K562 (cell line): Measurements from ENCODE around the gene VPS50. TPM values are rescaled to one million over a fixed set of nuclear protein-coding genes. Genes with fewer than 3 reads are reported as not detected.

Experiments
- ARID2 ChIP-seq: fragments of 450-650 bp; IDR thresholded peaks from 2 replicates; pipeline ENCODE4 v1.6.1; 2017; ENCODE audit warnings: antibody characterized with exemption, mild to moderate bottlenecking
- ATF3 ChIP-seq, 2 experiments: fragments of 450-650 bp in 1 of 2; sonication (generic) in 1 of 2; formaldehyde crosslinking in 1 of 2; IDR thresholded peaks in 1 of 2; conservative IDR thresholded peaks in 1 of 2; 2 replicates each; pipeline versions ENCODE4 v1.6.1 to v1.8.1; 2016 to 2023; ENCODE audit warnings: mild to moderate bottlenecking in 2 of 2, moderate library complexity in 2 of 2, inconsistent platforms in 1 of 2, missing genetic modification reagents in 1 of 2
- ELF4 ChIP-seq: fragments of 450-650 bp; formaldehyde crosslinking; IDR thresholded peaks from 2 replicates; pipeline ENCODE4 v1.4.0; 2022; ENCODE audit warnings: missing genetic modification characterization
- MTA1 ChIP-seq: fragments of 450-650 bp; IDR thresholded peaks from 2 replicates; pipeline ENCODE4 v1.6.1; 2017; ENCODE audit warnings: borderline replicate concordance
- NFXL1 ChIP-seq: fragments of 450-650 bp; formaldehyde crosslinking; IDR thresholded peaks from 2 replicates; pipeline ENCODE4 v1.4.0; 2021; ENCODE audit warnings: mild to moderate bottlenecking
- POLR2H ChIP-seq: IDR thresholded peaks from 2 replicates; pipeline ENCODE4 v1.6.1; 2016; ENCODE audit warnings: missing genetic modification characterization, low read depth, mild to moderate bottlenecking, control low read depth, missing compliant biosample characterization, moderate library complexity
- PTBP1 ChIP-seq: fragments of 200-400 bp; formaldehyde crosslinking; IDR thresholded peaks from 2 replicates; pipeline ENCODE4 v1.6.1; 2017; ENCODE audit warnings: low read depth, low read length
- RAD51 ChIP-seq: fragments of 450-650 bp; IDR thresholded peaks from 2 replicates; pipeline ENCODE4 v1.7.1; 2016; ENCODE audit warnings: low read depth, mild to moderate bottlenecking, borderline replicate concordance
- RBM22 ChIP-seq: fragments of 200-400 bp; formaldehyde crosslinking; IDR thresholded peaks from 2 replicates; pipeline ENCODE4 v1.6.1; 2018; ENCODE audit warnings: low read length, low read depth; ENCODE audit not compliant: poor library complexity, severe bottlenecking
- STAT5B ChIP-seq: fragments of 250-450 bp; sonication (Bioruptor Pico); IDR thresholded peaks from 2 replicates; pipeline ENCODE4 v1.8.0; 2021; ENCODE audit warnings: mild to moderate bottlenecking, inconsistent platforms
- TBP ChIP-seq: optimal IDR thresholded peaks from 2 replicates; pipeline ENCODE3; 2011; ENCODE audit warnings: low read depth, low read length, improper control_type of control experiment
- ZNF212 ChIP-seq: fragments of 450-650 bp; formaldehyde crosslinking; IDR thresholded peaks from 2 replicates; pipeline ENCODE4 v1.4.0; 2020; ENCODE audit warnings: mild to moderate bottlenecking
- ZNF277 ChIP-seq: fragments of 250-450 bp; sonication (Bioruptor Pico); IDR thresholded peaks from 2 replicates; pipeline ENCODE4 v1.8.0; 2022; ENCODE audit warnings: inconsistent platforms, mild to moderate bottlenecking, moderate library complexity, borderline replicate concordance
- ZNF436 ChIP-seq: fragments of 250-450, 450-650 bp; sonication (Bioruptor Pico); formaldehyde crosslinking; IDR thresholded peaks from 2 replicates; pipeline ENCODE4 v1.7.0; 2020; ENCODE audit warnings: mild to moderate bottlenecking
- ZNF57 ChIP-seq: fragments of 450-650 bp; formaldehyde crosslinking; IDR thresholded peaks from 2 replicates; pipeline ENCODE4 v1.4.0; 2020; ENCODE audit warnings: mild to moderate bottlenecking, moderate library complexity
- ZNF780A ChIP-seq: fragments of 250-450 bp; sonication (Bioruptor Pico); IDR thresholded peaks from 2 replicates; pipeline ENCODE4 v1.5.0; 2021; ENCODE audit warnings: mild to moderate bottlenecking
- polyA plus RNA-seq, 8 experiments: library from polyadenylated mRNA; depleted of rRNA in 4 of 8; stranded (reverse) in 5 of 8; unstranded in 3 of 8; fragments of >200 nt; fragmentation: Nextera tagmentation in 2 of 8; fragmentation: Illumina TruSeq in 1 of 8; extraction: Ambion mirVana in 2 of 8; extraction: Trizol in 1 of 8; gene quantifications; 2 replicates each; pipeline versions ENCODE4 v1.2.1 to v1.2.3, GENCODE V29; 2011 to 2014; ENCODE audit warnings: inconsistent platforms in 1 of 8, missing spikeins in 1 of 8
- total RNA-seq, 7 experiments: library from RNA; depleted of rRNA in 6 of 7; stranded (reverse); fragments of >200 nt in 6 of 7; fragmentation: Illumina TruSeq in 2 of 7; extraction: Trizol in 2 of 7; gene quantifications; 2 replicates each; pipeline versions ENCODE4 v1.2.1 to v1.2.3, GENCODE V29; 2011 to 2021; ENCODE audit warnings: low replicate concordance in 1 of 7
- TF ChIP-seq, protein P1 (sequence below): fragments of 250-450 bp; sonication (Bioruptor Pico); IDR thresholded peaks from 2 replicates; pipeline ENCODE4 v1.8.0; 2022; ENCODE audit warnings: moderate library complexity, mild to moderate bottlenecking, inconsistent platforms
- TF ChIP-seq, protein P2 (sequence below): fragments of 450-650 bp; IDR thresholded peaks from 2 replicates; pipeline ENCODE4 v1.6.1; 2016
- TF ChIP-seq, protein P3 (sequence below): sonication (generic); formaldehyde crosslinking; IDR thresholded peaks from 2 replicates; pipeline ENCODE4 v1.5.0; 2020; ENCODE audit warnings: missing genetic modification reagents
- TF ChIP-seq, protein P4 (sequence below): fragments of 250-450 bp; sonication (Bioruptor Pico); IDR thresholded peaks from 2 replicates; pipeline ENCODE4 v1.4.0; 2020

Gene VPS50
- total and polyA plus RNA-seq, 9 of the 15 experiments (the other 6 are each of a cell fraction or from before 2014, with no cell fraction given), result 10.5 to 29.4 (median 15.8) TPM

- TF ChIP-seq, protein P1, sequence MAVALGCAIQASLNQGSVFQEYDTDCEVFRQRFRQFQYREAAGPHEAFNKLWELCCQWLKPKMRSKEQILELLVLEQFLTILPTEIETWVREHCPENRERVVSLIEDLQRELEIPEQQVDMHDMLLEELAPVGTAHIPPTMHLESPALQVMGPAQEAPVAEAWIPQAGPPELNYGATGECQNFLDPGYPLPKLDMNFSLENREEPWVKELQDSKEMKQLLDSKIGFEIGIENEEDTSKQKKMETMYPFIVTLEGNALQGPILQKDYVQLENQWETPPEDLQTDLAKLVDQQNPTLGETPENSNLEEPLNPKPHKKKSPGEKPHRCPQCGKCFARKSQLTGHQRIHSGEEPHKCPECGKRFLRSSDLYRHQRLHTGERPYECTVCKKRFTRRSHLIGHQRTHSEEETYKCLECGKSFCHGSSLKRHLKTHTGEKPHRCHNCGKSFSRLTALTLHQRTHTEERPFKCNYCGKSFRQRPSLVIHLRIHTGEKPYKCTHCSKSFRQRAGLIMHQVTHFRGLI (CRISPR knock-in tag), result no peak
- TF ChIP-seq STAT5B (CRISPR knock-in tag), result no peak
- TF ChIP-seq RBM22, result no peak
- TF ChIP-seq, protein P2, sequence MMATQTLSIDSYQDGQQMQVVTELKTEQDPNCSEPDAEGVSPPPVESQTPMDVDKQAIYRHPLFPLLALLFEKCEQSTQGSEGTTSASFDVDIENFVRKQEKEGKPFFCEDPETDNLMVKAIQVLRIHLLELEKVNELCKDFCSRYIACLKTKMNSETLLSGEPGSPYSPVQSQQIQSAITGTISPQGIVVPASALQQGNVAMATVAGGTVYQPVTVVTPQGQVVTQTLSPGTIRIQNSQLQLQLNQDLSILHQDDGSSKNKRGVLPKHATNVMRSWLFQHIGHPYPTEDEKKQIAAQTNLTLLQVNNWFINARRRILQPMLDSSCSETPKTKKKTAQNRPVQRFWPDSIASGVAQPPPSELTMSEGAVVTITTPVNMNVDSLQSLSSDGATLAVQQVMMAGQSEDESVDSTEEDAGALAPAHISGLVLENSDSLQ, result peak; percentile 54; the same call in 1 of the 2 replicates
- TF ChIP-seq ELF4 (CRISPR knock-in tag), result no peak
- no peak for TF ChIP-seq ZNF212 (CRISPR knock-in tag)
- TF ChIP-seq, protein P3, sequence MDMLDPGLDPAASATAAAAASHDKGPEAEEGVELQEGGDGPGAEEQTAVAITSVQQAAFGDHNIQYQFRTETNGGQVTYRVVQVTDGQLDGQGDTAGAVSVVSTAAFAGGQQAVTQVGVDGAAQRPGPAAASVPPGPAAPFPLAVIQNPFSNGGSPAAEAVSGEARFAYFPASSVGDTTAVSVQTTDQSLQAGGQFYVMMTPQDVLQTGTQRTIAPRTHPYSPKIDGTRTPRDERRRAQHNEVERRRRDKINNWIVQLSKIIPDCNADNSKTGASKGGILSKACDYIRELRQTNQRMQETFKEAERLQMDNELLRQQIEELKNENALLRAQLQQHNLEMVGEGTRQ, result peak; percentile 100
- TF ChIP-seq ZNF277 (CRISPR knock-in tag), result no peak
- no peak for TF ChIP-seq POLR2H
- TF ChIP-seq ZNF436 (CRISPR knock-in tag), result no peak
- TF ChIP-seq, protein P4, sequence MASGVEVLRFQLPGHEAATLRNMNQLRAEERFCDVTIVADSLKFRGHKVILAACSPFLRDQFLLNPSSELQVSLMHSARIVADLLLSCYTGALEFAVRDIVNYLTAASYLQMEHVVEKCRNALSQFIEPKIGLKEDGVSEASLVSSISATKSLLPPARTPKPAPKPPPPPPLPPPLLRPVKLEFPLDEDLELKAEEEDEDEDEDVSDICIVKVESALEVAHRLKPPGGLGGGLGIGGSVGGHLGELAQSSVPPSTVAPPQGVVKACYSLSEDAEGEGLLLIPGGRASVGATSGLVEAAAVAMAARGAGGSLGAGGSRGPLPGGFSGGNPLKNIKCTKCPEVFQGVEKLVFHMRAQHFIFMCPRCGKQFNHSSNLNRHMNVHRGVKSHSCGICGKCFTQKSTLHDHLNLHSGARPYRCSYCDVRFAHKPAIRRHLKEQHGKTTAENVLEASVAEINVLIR (CRISPR knock-in tag), result peak; percentile 40; the same call in 1 of the 2 replicates
- no peak for TF ChIP-seq ZNF780A
- TF ChIP-seq TBP, result peak; percentile 86
- peak; percentile 21; the same call in 1 of the 2 replicates for TF ChIP-seq ATF3 (IDR thresholded peaks at IDR 0.05)
- TF ChIP-seq ATF3 (CRISPR knock-in tag; conservative IDR thresholded peaks at IDR 0.05), result no peak
- no peak for TF ChIP-seq ARID2
- no peak for TF ChIP-seq PTBP1
- peak; percentile 98 for TF ChIP-seq RAD51
- TF ChIP-seq MTA1, result peak; percentile 75; the same call in 1 of the 2 replicates
- TF ChIP-seq ZNF57, result no peak
- TF ChIP-seq NFXL1, result no peak
These were observed at the start of gene VPS50 (continued) for GRCh38 chr7:93231799-93232672.
